Activated T-cell treated with anti-CD3 and anti-CD28 coated beads for 24 hours (primary cell): Measurements from ENCODE around the gene DBF4B.

Source experiments
- DNase-seq: peaks from one replicate; pipeline ENCODE4 v3.0.0-alpha.2; 2020; ENCODE audit warnings: low read depth

DBF4B gene

DNA sequence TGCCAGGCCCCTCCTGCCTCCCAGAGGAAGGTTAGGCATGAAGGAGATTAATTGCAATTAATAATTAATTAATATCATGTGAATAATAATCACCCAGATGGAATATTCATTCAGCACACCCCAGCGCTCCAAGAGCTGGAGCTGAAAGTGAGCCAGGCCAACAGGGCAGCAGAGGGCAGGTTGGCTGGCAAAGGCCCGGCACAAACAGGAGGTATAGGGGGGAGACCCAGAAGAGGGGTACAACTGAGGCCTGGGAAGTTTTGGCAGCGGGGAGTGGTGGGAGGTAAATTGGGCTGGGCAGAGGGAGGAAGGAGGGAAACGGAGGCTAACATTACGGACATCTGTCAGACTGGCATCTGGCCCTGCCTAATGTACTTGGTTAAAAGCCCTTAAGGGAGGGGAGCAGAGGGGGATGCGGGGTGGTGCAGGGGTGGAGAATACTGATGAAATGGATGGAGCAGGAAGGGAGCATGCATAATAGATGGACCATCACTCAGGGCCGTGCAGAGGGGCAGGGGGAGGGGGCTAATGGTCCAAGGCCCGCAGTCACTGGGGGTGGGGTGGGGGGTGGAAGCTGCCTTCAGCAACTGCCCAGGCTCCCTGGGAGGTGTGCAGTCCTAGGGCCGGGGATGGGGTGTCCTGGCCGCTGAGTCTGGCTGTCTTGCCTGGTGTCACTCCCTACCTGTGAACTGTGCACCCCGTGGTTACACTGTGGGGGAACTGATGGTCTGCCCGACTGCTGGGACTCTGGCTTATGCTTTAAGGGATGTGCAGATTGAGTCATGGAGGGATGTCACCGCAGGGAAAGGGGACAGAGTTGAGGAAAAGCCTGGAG, 52.2 kb downstream of the DBF4B start:
- DNase-seq: no peak

DNA sequence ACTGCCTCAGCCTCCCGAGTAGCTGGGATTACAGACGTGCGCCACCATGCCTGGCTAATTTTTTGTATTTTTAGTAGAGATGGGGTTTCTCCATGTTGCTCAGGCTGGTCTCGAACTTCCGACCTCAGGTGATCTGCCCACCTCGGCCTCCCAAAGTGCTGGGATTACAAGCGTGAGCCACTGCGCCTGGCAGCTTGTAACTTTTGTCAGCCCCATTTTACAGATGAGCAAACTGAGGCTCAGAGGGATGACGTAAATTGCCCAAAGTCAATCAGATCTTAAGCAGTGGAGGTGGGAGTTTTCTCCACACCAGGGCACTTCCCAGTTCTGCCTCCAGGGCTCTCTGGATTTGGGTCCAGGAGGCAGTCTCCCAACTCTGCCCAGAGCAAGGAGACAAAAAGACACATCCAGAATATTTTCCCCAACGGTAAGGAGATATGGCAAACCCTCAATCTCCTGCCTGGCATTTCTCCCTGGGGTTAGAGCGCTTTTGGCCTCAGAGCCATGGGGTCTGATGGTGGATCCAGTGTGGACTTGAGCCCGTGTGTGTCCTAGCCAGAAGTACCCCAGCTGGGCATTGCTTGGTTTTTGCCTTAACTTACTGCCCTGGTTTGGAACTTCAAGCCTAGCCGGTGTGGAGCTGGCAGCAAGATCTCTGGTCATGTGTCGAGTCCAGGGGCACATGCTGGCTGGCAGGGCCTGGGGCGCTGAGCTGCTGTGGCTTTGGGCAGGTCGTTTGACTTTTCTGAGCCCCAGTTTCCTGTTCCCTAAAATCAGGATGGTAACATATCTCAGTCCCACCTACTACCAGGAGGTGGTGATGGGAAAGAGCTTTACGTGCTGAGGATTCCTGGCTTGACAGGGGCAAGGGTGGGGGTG, 53.7 kb downstream of the DBF4B start:
- DNase-seq: no peak

DNA sequence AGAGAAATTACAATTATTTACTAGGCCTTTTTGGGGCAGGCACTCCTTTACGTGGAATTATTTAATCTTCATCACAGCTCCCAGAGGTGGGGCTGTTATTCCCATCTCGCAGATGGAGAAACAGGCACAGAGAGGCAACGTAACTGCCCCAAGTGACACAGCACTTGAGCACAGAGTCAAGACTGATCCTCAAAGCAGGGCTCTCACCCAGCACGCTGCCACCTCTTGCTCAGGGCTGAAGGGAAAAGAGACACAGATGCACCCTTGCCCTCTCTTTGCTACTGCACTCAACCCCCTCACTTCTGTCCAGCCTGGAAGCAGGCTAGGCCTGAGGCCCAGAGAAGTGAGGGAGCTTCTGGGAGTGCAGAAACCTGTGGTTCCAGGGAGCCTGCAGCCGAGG, 54.7 kb downstream of the DBF4B start:
- no peak for DNase-seq

DNA sequence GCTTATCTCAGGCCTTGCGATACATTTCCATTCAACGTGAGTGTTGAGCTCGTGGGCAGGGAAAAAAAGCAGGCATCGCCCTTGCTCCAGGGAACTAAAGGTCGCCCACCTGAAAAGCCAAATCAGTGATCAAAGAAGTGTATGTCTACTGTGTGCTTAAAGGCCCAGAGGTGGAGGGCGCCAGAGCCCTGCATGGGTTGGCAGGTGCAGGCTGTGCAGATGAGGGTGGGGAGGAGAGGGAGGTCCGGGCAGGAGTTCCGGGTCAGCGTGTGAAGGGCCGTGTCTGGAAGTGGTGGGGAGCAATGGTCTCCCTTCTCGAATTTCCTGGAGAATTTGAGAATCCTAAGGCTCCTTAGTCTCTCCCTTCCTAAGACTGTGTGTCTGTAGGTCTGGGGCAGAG, 57.5 kb downstream of the DBF4B start:
- DNase-seq: no peak

DNA sequence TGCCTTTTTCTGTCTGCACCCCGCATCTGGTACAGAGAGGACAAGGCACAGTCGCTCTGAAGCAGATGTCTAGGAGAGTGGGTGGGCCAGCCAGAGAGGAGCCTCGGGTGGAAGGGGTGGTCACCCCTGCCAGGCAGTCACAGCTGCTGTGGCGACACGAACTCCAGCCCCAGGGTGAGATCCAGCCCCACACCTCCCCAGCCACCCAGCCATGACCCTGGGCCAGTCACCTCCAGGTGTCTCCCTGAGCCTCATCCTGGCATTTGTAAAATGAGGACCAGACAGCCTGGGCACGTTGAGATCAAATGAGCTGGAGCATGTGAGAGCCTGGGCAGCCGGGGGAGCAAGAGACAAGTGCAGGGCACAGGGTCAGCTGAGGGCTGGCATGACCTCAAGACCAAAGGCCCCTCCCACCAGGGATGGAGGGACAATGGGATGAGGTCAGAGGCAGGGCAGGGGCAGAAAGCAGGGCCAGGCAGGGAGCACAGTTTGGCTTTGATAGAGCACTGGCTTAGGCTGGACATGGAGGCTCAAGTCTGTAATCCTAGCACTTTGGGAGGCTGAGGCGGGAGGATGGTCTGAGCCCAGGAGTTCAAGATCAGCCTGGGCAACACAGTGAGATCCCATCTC, 58.1 kb downstream of the DBF4B start:
- no peak for DNase-seq

DNA sequence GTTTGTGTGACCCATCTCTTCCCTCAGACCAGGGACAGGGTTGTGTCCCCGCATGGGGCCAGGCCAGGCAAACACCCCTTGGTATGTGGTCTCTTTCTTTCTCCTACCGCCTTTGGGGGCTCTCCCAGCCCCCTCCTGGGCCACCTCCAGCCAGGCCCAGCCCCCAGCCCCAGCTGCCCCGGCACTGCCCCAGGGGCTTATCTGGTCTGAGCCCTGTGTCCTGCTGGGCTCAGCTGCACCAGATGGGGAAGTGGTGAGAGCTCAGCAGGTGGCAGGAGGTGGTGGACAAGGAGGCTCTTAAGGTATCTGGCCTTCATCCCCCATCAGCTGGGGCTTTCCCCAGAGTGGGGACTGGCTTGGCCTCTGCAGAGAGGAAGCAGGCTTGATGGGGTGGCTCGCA, 59.0 kb downstream of the DBF4B start:
- no peak for DNase-seq

DNA sequence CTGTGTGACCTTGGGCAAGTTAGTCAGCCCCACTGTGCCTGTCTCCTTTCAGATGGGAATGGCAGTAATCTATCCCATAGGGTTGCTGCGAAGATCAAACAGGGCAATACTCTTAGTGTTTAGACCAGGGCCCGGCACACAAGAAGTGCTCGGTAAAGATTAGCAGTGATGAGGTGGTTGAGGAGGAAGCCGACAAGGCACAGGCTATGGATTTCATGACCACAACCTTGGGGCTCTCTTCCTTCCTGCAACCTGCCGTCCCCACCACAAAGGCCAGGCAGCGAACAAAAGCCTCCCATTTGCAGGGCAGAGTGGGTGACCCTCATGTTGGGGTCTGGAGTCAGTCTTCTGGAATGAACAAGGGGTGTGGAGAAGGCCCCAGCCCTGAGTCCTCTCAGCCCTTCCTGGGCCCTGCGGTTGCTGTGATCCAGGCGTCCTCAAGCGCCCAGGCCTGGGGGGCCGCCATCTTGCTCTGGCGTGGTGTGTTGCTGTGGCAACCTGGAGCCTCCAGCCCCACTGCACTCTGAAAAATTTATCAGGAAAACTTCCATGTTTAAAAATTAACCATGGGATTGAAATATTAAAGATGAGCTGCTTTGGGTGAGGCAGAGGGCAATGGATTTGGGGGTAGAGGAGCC, 60.2 kb downstream of the DBF4B start:
- DNase-seq: no peak

DNA sequence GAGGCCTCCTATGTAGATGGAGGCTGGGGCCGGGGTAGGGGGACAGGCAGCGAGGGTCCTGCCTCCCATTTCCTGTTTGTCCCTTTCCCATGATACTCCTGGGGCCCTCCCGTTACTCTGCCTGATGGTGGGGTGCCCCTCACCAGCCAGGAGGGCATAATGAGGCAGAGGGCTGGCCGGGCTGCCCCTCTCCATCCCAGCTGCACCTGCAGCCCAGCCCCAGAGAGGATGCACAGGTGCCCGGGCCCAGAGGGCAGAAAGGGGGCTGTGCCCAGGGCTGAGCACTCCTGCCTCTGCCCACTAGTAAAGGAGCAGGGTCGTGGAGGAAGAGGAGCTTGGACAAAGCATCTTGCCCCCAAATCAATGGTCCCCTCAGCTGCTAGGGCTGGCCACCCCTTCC, 60.8 kb downstream of the DBF4B start:
- no peak for DNase-seq

DNA sequence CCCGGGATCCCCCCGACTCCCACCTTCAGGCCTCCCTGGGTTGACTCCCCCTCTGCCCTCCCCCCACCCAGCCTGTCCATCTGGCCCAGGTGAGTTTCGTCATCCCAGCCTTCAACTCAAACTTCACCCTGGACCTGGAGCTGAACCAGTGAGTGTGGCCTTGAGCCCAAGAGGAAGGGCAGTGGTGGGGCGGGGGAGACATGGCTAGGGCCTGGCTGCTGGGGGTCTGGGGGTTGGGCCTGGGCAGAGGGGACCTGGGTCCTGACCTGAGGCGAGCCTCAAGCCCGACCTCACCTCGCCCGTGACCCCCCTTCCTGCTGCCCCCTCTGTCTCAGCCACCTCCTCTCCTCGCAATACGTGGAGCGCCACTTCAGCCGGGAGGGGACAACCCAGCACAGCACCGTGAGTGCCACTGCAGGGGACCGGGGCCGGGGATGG, 61.2 kb downstream of the DBF4B start:
- no peak for DNase-seq

DNA sequence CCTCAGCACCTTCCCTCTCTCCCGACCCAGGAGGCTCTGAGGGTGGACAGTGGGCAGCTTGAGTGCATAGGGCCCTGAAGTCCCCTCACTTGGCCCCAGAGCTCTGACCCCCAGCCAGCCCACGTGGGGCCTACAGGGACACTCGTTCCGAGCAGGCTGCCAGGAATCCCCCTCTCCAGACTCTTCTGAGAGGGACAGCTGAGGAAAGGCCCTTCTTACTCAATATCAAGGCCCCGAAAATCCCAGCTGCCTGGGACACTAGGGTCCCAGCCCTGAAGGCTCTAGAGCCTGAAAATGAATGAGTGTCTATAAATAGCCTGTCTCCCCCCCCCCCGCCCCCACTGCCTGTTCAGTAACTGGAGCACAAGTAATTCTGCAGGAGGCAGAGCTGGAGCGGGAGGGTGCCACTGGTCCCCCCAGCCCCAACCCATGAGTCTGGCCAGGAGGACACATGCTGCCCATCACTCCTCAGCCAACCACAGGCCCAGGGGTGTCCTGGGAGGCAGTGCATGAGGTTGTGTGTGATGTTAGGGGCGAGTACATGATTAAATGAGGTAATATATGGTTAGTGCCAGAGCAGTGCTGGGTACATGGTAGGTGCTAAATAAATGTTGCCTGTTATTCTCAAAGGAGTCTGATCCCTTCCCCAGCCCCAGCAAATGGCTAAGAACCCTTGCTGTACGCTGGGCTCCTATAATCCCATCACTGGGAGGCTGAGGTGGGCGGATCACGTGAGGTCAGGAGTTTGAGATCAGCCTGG, 61.9 kb downstream of the DBF4B start:
- no peak for DNase-seq

DNA sequence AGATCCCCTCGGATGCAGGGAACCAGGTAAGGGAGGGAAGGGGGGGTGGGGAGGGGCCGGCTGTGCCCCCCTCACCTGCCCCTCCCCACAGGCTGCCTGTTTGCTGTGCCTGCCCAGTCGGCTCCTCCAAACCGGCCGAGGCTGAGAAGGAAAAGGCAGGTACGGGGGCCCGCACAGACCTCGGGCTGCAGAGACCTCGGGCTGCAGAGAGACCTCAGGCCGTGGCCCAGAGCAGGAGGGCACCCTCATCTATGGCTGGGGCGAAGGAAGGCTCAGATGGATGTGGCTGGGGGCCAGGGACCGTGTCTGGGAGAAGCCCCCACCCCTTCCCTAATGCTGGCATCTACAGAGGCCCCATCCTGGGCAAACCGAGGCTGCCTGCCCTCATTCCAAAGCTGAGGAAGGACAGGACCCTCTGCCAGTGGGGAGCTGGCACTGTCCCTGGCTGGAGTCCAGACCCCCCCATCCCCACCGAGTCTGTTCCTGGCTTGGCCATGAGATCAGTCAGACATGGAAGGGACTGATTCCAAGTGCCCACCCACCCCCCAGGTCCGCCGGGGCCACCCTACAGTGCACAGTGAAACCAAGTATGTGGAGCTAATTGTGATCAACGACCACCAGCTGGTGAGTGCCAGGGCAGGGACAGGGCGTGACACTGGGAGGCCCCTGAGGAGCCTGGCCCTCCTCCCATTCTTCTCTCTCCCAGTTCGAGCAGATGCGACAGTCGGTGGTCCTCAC, 64.0 kb downstream of the DBF4B start:
- DNase-seq: no peak

DNA sequence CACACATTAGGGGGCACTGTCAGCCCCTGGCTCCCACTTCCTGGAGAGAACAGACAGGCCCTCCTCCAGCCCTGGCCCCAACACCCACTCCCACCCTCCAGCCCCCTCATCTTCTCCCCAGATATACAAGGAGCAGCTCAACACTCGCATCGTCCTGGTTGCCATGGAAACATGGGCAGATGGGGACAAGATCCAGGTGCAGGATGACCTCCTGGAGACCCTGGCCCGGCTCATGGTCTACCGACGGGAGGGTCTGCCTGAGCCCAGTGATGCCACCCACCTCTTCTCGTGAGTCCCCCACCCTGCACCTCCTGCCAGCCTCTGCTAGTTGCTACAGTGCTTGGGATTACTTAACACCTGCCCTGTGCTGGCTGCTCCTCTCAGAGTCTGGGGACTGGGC, 64.7 kb downstream of the DBF4B start:
- no peak for DNase-seq

DNA sequence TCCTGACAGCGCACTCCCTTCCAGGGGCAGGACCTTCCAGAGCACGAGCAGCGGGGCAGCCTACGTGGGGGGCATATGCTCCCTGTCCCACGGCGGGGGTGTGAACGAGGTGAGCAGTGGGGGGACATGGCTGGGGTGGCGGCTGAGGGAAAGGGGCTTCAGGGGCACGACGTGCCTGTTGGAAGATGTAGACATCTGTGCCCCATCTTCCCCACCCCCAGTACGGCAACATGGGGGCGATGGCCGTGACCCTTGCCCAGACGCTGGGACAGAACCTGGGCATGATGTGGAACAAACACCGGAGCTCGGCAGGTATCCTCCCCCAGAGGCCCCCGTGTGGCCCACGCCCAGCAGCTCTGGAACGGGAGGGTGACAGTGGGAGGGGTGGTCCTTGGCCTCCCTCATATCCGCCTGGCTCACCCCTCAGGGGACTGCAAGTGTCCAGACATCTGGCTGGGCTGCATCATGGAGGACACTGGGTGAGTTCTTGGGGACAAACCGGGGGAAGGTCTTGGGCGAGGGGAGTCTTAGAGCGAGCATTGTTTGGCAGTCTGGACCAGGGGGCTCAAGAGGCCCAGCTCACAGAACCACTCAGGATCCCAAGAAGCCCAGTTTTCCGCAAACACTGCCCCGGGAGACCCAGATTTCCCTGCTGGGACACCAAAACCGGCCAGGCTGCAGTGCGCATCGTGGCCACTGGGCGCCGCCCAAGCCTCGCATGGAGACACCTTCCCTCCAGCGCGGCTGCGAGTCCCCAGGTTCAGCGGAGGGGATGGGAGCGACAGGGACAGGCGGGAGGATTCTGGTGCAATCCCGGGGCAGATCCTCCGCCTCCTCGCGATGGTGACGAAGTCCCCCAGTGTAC, 66.0 kb downstream of the DBF4B start:
- peak; percentile 82 for DNase-seq

DNA sequence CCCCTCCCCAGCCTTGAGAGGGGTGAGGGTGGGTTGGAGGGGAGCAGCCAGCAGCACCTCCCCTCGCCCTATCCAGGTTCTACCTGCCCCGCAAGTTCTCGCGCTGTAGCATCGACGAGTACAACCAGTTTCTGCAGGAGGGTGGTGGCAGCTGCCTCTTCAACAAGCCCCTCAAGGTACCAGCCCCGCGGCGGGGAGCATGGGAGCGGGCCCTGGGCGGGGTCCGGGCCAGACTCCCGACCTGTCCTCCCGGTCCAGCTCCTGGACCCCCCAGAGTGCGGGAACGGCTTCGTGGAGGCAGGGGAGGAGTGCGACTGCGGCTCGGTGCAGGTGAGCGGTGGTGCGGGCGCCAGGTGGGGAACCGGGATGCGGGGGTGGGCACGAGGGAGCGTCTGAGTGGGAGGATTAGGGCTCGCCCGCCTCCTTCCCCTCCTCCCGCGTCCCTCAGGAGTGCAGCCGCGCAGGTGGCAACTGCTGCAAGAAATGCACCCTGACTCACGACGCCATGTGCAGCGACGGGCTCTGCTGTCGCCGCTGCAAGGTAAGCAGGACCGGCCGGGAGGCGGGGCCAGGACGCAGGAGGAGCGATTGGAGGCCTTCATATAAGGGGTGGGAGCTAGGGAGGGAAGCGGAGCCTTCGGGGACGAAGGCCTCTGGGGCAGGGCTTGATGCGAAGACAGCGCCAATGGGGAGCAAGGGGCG, 66.8 kb downstream of the DBF4B start:
- peak; percentile 97 for DNase-seq

DNA sequence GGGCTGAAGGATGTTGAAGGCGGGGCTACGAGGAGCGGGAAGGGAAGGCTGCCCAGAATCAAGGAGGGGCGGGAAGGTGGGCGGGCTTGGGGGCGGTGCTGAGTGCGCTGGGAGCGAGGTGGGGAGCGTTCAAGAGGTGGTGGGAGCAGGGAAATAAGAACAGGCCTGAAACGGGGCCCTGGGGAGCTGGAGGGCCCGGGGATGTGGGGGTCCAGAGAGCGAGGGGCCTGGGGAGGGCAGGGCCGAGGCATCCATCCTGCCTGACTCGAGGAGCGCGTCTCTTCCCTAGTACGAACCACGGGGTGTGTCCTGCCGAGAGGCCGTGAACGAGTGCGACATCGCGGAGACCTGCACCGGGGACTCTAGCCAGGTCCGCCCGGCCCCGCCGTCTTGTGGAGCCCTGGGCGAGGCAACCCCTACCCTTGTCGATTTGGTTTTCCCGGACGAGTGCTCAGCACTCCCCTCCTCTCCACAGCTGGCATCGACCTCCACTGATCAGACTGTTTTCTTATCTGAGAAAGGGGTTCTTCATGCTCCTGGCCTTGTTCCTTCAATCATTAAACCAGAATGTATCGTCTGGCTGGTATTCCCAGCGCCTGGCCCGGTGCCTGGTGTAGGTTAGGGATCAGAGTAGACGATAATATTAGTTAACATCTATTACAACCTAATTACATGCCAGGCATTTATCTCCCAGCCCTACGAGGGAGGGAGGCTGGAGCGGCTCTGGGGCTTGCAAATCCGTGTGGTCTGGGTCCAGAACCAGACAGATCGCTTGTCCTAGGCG, 67.6 kb downstream of the DBF4B start:
- no peak for DNase-seq

DNA sequence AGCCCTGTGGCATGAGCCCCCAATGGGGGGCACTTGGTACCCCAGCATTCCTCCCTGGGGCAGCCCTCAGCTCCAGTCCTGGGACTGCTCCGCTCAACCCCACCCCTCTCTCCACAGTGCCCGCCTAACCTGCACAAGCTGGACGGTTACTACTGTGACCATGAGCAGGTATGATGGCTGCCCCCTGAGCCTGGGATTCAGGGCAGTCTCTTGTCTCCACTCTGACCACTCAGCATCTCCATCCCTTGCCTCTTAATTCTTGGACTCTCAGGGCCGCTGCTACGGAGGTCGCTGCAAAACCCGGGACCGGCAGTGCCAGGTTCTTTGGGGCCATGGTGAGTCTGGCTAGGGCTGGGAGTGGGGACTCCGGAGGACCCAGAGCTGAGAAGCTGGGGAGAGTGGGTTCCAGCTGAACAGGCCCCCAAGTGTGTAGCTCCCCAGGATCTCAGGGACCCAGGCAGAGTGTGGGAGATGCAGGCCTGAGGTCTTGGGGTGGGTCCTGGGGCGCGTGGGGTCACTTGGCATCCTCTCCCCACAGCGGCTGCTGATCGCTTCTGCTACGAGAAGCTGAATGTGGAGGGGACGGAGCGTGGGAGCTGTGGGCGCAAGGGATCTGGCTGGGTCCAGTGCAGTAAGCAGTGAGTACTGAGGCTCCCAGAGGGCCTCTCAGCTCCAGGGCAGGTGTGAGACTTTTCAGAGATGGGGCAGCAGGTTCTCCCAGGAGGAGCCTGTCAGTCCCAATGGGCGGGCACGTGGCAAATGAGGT, 68.3 kb downstream of the DBF4B start:
- no peak for DNase-seq
